ENCODE measurements around the gene PTGFRN. TPM values are rescaled to one million over a fixed set of nuclear protein-coding genes. Genes with fewer than 3 reads are reported as not detected.
A peak's percentile ranks its signal among the peaks of the same experiment; 100 is the strongest.

The PTGFRN gene
- total and polyA plus RNA-seq, 12 donors = 21.2 to 318 (median 170) TPM

DNA sequence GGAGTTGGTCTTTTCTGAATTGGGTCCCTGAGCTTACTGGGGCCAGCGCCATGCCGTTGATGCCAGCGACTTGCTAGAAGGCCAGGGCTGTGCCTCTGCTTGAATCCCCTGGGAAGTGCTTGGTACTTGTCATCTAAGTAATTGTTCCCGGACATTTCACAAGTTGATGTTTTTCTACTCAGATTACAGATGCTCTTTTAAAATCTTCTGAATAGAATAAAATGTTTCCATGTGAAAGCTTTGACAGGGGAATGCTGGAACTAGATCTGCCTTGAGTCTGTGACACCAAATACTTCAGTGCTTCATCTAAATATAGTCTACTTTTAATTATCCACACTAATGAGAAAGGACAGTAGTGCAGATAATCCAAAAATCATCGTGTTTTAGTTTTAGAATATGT, 38.3 kb downstream of the PTGFRN start:
- Histone ChIP-seq H3K4me1 (peaks cover 0 to 65% (median 50%) of the 10 kb centered on the region in 9 donors), H3K9me3 (no peaks in the 10 kb centered on the region), H3K27ac (peak overlapping the region in 6 of 10 donors; percentile 14 to 86 (median 53)), H3K4me3 (no peak overlapping the region), H3K36me3 (peaks cover 0 to 69% (median 31%) of the 10 kb centered on the region in 9 donors), H3K27me3 (no peaks in the 10 kb centered on the region)
- no peak for DNase-seq
- 72 to 77% methylated on average over 5 of the region's 5 CpGs for WGBS, 2 donors
- TF ChIP-seq, protein P1, sequence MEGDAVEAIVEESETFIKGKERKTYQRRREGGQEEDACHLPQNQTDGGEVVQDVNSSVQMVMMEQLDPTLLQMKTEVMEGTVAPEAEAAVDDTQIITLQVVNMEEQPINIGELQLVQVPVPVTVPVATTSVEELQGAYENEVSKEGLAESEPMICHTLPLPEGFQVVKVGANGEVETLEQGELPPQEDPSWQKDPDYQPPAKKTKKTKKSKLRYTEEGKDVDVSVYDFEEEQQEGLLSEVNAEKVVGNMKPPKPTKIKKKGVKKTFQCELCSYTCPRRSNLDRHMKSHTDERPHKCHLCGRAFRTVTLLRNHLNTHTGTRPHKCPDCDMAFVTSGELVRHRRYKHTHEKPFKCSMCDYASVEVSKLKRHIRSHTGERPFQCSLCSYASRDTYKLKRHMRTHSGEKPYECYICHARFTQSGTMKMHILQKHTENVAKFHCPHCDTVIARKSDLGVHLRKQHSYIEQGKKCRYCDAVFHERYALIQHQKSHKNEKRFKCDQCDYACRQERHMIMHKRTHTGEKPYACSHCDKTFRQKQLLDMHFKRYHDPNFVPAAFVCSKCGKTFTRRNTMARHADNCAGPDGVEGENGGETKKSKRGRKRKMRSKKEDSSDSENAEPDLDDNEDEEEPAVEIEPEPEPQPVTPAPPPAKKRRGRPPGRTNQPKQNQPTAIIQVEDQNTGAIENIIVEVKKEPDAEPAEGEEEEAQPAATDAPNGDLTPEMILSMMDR (IDR thresholded peaks at IDR 0.05) = no peak
- ATAC-seq = no peak
- intact Hi-C loops (cut with DNase I) = no loop called here

DNA sequence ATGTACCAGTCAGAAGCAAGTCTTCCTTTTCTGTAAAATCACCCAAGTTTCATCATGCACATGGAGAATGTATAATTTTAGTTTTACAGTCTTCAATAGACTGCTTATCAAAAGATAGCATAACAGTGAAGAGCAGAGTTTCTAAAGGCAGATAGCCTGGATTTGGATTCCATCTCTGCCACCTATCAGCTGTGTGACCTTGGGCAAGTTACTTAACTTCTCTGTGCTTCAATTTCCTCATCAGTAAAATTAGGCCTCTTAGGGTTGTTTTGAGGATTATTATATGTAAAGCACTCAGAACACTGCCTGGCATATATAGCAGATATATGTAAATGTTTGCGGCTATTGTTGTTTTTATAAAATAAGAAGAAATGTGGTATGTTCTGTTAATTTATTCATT, 38.9 kb downstream of the PTGFRN start:
- Histone ChIP-seq H3K4me3 (no peak overlapping the region), H3K27me3 (no peaks in the 10 kb centered on the region), H3K27ac (peak overlapping the region in 4 of 10 donors; percentile 45 to 86 (median 70)), H3K36me3 (peaks cover 0 to 64% (median 31%) of the 10 kb centered on the region in 9 donors), H3K9me3 (no peaks in the 10 kb centered on the region), H3K4me1 (peaks cover 0 to 66% (median 50%) of the 10 kb centered on the region in 9 donors)
- TF ChIP-seq, protein P1 (IDR thresholded peaks at IDR 0.05) = no peak
- intact Hi-C loops (cut with DNase I) = no loop called here
- ATAC-seq = no peak
- no peak for DNase-seq
- WGBS, 2 donors = 97 to 98% methylated on average over 1 of the region's 1 CpG

DNA sequence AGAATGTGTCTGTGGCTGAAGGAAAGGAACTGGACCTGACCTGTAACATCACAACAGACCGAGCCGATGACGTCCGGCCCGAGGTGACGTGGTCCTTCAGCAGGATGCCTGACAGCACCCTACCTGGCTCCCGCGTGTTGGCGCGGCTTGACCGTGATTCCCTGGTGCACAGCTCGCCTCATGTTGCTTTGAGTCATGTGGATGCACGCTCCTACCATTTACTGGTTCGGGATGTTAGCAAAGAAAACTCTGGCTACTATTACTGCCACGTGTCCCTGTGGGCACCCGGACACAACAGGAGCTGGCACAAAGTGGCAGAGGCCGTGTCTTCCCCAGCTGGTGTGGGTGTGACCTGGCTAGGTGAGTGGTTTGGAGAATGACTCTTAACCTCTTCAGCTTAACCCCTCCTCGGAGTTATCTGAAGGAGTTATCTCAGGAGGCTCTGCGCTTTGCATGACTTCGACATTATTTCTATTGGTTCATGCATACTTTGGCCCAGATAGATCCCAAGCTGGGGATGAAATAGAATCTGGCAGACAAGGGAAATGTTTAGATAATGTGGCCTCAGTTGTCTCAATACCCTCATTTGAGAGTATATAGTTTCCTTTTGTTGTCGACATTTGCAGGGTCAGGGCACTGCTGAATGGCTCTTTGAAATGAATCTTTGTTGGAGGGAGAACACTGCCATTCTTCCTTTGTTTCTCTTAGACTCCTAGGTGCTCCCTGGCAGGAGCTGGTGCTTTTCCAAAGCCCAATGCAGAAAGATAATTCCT, 39.7 kb downstream of the PTGFRN start:
- DNase-seq = no peak
- Histone ChIP-seq H3K27ac (peak overlapping the region in 7 of 10 donors; percentile 55 to 89 (median 80)), H3K4me3 (no peak overlapping the region), H3K4me1 (peaks cover 0 to 73% (median 54%) of the 10 kb centered on the region in 9 donors), H3K27me3 (no peaks in the 10 kb centered on the region), H3K9me3 (no peaks in the 10 kb centered on the region), H3K36me3 (peaks cover 0 to 57% (median 30%) of the 10 kb centered on the region in 9 donors)
- intact Hi-C loops (cut with DNase I) = no loop called here
- TF ChIP-seq, protein P1 (IDR thresholded peaks at IDR 0.05) = no peak
- ATAC-seq = peak in 4 of 8 donors; percentile 15 to 39 (median 28)
- 80 to 81% methylated on average over 21 of the region's 21 CpGs for WGBS, 2 donors

DNA sequence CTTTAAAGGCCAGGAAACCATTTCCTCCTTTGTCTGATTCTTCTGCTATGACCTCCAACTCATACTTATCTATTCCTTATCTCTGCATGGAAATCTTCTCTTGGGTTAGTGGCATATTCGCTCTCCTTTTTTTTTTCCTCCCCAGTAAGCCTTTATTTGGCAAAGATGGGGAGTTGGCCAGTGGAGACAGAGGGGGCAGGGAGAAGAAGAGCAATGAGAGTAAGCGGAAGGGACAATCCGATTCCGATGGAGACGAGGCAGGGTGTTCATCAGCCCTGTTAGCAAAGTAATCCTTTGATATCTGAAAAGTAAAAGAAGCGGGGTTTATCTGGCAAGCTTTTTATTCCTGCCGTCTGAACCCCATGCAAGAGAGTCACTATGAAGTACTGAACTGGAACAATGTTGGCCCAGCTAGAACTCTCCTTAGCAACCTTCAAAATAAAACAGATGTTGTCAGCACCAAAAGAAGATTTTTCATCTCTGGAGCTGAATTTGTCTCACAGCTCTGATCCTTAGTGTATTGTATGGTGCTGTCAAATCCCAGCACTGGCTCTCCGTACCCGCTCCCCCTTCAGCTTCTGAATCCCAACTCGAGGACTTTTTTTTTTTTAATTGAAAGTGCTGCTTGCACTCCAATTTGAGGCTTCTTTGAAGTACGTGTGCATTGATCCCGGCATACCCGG, 40.9 kb downstream of the PTGFRN start:
- H3K4me1 ChIP-seq = peaks cover 0 to 80% (median 61%) of the 10 kb centered on the region in 9 donors
- TF ChIP-seq, protein P1 (IDR thresholded peaks at IDR 0.05) = no peak
- intact Hi-C loops (cut with DNase I) = loop anchor here in 2 of 10 donors (5.0 kb wide), 1 partner anchor 38 kb away; no protein-coding TSS in a partner anchor
- ATAC-seq (peak; percentile 54 to 80 (median 72)), DNase-seq (peak in 1 of 2 donors; percentile 26)
- H3K4me3 ChIP-seq = peak overlapping the region in 5 of 10 donors; percentile 0 to 20 (median 6)
- WGBS, 2 donors = 22 to 31% methylated on average over 13 of the region's 13 CpGs
- H3K27me3 ChIP-seq = no peaks in the 10 kb centered on the region
- H3K36me3 ChIP-seq = peaks cover 0 to 47% (median 18%) of the 10 kb centered on the region in 9 donors
- H3K27ac ChIP-seq = peak overlapping the region; percentile 55 to 89 (median 70)
- no peaks in the 10 kb centered on the region for H3K9me3 ChIP-seq
